Erythroblast (primary cell): Measurements from ENCODE around the gene AKR1D1.

Experiments
- GATA1 ChIP-seq: IDR thresholded peaks from 2 replicates; pipeline ENCODE4 v1.6.1; 2011; ENCODE audit warnings: low read depth, mild to moderate bottlenecking, control low read depth, low read length, moderate library complexity
- POLR2A ChIP-seq: IDR thresholded peaks from 2 replicates; pipeline ENCODE4 v1.6.1; 2011; ENCODE audit warnings: mild to moderate bottlenecking, low read length

- no peak for TF ChIP-seq POLR2A
- no peak for TF ChIP-seq GATA1
These were observed 31.4 kb upstream of the AKR1D1 start for GRCh38 chr7:138044897-138045296.
